IPS-NIHi7 (cell line): Measurements from ENCODE around the gene RALB.

ENCODE experiments used
- DNase-seq: peaks from one replicate; pipeline ENCODE4 v3.0.0; 2012; ENCODE audit warnings: mixed read lengths; ENCODE audit errors: extremely low spot score

RALB gene

GRCh38 chr2:120338015-120338414 lies 85.4 kb downstream of the RALB start:
- no peak for DNase-seq

GRCh38 chr2:120341977-120342376 lies 89.3 kb downstream of the RALB start:
- DNase-seq, result no peak

GRCh38 chr2:120342446-120342845 lies 89.8 kb downstream of the RALB start:
- no peak for DNase-seq

DNA sequence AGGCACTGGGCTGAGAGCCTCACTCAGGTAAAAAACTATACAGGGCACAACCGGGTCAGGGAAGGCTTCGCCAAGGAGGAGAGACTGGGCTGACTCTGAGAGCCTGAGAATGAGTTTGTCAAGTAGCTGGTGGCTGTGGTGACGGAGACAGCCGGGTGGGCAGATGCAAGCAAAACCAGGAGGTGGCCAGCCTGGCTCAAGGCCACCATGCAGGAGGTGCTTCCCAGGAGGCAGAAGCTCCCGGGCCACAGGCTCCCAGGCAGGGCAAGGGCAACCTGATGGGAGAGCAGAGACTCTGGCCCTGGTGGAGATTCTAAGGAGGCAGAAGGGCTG lies 90.4 kb downstream of the RALB start:
- no peak for DNase-seq

DNA sequence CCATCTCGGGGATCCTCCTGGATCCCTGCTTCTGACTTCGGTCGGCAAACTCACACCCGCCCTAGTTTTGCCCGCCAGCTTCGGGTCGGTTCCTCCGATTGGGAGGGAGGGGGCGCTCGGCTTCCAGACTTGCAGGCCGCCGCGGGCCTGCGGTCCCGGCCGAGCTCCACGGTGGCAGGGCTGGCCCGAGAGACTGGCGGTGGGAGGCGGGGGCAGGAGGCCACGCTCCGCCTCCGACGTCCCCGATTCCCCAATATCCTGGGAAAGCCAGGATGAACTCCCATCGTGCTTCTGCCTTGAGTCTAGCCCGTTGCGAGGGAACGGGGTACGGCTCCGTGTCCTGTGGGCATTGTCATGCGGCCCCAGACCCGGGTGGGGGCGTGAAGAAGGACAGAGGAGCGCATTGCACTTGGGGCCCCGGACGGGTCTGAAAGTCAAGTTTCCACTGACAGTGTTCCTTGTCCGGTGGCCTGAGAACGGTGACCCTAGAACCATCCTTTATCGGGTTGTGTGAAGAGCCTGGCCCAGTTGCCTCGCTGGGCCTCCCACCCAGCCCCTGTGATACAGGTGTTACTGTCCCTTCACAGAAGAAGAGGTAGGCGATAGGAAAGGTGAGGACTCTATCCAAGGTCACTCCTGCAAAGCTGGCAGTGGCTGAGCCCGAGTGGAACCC lies 90.9 kb downstream of the RALB start:
- peak; percentile 93 for DNase-seq
